Medulla oblongata (tissue), 1 donor: ENCODE results near the gene ANKRD11.
"Not testable (repeated sequence)": the region's sequence is repeated elsewhere in the genome, so short reads cannot be mapped to it uniquely, and the experiment has no call there.

Experiments
- DNase-seq: peaks from one replicate; pipeline ENCODE4 v3.0.0-alpha.2; 2015; ENCODE audit errors: extremely low spot score

Gene ANKRD11

DNA sequence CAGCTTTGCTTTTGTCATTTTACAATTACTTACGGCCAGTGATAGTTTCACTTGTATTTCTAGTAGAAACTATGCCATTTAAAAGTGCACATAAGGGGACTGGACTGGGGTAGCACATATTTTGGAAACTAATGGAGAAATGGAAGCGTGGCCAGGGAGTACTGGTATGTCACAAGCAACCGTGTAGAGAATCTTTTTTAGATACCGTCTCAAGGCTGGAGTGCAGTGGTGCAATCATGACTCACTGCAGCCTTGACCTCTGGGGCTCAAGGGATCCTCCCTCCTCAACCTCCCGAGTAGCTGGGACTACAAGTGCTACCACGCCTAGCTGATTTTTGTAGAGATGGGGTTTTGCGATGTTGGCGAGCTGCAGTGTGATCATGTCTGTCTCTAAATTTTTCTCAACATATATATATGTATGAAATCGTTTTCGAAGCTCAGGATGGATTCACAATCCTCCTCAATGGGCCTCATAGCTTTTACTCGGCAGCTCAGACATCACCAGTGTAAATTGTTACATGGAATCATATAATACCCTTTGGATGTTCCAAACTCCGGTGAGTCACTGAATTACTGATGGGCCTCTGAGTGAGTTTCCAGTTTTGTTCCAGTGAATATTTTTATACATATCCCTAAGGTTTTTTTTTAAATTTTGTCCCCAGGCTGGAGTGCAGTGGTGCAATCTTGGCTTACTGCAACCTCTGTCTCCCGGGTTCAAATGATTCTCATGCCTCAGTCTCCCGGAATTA, 221.2 kb downstream of the ANKRD11 start:
- no peak for DNase-seq

GRCh38 chr16:89268585-89268984, 221.8 kb downstream of the ANKRD11 start:
- no peak for DNase-seq

DNA sequence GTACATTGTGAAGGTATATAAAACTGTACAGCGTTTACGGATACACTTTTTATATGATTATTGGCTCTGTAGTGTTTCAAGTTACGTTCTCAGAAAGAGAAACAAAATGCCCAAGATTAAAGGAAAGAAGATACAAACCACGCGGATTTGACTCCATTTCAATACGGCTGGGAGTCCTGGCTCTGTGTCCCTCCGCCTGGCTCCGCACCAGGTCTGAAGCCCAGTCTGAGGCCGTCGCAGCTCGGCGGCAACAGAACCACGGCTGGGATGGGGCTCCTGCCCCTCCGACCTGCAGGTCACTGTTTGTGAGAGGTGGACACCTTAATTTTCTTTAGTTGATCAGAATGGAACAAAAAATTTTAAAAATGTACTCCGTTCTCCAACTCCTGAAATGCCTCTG, 222.6 kb downstream of the ANKRD11 start:
- DNase-seq, result not testable (repeated sequence)

DNA sequence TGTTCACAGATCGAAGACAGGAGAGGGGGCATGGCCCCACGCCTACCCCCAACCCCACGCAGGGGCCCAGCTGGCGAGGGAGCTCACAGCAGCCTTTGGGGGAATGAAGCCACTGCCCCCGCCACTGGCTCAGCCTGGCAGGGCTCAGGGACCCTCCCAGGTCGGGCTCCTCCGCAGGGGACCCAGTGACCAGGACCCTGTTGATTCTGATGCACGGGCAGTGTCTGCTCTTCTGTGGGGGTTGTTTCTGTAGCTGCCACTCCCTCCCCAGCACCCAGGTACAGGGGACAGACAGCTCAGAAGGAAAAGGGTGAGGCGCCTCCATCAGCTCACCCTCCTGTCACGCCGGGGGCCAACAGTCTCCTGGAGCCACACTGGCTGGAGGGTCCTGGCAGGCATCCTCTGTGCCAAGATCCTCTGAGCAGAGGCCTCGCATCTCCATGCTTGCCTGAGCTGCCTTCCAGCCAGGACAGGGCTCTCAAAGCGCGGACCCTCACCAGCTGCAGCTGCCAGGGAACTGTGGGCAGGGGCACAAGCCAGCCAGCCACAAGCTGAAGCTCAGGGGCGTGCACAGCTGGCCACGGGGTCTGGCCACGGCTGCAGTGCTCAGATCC, 223.7 kb downstream of the ANKRD11 start:
- DNase-seq, result no peak

- no peak for DNase-seq
Observed at GRCh38 chr16:89265647-89266046, 224.7 kb downstream of the ANKRD11 start.

GRCh38 chr16:89264800-89265550, 225.4 kb downstream of the ANKRD11 start:
- no peak for DNase-seq

- DNase-seq, result peak; percentile 75
Observed at GRCh38 chr16:89261691-89262563, 228.4 kb downstream of the ANKRD11 start.

DNA sequence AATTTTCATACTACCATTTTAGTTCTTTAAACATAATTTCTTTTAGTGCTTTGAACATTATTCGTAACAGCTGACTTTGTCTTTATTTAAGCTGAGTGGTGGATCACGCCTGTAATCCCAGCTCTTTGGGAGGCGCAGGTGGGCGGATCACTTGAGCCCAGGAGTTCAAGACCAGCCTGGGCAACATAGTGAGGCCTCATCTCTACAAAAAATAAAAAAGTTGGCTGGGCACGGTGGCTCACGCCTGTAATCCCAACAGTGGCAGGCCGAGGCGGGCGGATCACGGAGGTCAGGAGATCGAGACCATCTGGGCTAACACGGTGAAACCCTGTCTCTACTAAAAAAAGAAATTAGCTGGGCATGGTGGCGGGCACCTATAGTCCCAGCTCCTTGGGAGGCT, 230.5 kb downstream of the ANKRD11 start:
- DNase-seq, result not testable (repeated sequence)

DNA sequence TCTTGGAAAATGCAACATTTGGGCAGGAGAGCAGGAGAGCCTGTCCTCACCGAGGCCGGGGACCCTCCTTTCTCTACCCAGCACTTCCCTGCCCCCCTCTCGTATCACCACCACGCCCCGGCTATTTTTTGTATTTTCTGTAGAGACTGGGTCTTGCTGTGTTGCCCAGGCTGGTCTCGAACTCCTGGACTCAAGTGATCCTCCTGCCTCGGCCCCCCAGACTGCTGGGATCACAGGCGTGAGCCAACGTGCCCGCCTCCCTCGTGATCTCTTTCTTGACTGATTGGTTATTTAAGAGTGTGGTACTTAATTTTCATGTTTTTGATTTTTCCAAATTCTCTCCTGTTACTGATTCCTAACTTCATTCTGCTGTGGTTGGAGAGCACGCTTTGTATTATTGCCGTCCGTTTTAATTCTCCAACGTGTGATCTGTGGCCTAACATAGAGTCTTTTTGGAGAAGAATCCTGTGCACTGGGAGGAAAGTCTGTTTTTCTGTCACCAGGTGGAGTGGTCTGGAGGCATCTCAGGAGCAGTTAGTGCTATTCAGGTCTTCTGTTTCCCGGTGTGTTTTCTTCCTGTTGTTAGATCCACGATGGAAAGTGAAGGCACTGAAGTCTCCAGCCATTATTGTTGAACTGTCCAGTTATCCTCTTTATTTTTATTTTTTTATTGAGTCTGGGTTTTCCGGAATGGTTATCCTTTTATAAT, 232.4 kb downstream of the ANKRD11 start:
- no peak for DNase-seq

- DNase-seq, result no peak
Observed at GRCh38 chr16:89257281-89257731, 233.1 kb downstream of the ANKRD11 start.

DNA sequence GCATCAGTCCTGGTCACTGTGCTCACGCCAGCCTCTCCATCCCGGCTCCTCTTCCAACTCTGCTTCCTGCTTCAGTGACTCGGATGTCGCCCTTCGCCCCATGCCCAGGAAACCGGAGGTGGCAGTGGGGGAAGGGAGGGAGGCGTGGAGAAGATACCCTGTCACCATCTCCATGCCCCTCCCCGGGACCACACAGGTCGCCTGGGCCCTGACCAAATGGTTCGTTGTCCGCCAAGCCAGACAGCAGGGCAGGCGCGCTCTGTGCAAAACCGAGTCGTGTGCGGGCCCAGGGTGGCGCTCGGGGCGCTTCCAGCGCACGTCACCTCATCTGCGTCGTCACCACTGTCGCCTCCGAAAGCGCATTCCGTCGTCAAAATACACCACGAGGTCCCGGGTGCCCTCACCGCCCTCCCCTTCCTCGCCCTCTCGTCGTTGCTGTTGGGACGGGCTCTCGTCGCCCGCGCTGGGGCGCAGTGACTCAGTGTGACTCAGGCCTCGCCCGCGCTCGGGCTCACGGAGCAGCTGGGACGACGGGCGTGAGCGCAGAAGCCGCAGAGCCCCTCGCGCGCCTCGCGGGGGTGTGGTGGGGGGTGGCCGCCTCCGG, 233.6 kb downstream of the ANKRD11 start:
- peak; percentile 46 for DNase-seq

GRCh38 chr16:89253548-89254287, 236.6 kb downstream of the ANKRD11 start:
- no peak for DNase-seq

GRCh38 chr16:89248196-89248982, 242.0 kb downstream of the ANKRD11 start:
- DNase-seq, result no peak

DNA sequence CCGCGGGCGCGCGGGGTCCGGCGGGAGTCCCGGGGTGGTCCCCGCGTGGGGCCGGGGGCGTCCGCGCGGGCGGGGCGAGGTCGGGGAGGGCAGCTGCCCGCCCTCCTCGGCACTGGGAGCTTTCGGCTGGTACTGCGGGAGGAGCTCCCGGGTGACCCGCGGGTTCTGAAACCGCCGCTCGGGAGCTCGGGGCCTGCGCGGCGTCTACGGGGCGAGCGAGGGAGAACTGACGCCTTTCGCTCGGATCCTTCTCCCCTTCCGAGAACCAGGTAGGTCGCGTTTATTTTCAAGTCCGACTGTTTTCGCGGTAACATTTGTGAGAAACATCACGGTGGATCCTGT, 242.7 kb downstream of the ANKRD11 start:
- not testable (repeated sequence) for DNase-seq

GRCh38 chr16:89246903-89247733, 243.2 kb downstream of the ANKRD11 start:
- DNase-seq, result peak; percentile 85

GRCh38 chr16:89246383-89246902, 243.9 kb downstream of the ANKRD11 start:
- DNase-seq, result no peak

DNA sequence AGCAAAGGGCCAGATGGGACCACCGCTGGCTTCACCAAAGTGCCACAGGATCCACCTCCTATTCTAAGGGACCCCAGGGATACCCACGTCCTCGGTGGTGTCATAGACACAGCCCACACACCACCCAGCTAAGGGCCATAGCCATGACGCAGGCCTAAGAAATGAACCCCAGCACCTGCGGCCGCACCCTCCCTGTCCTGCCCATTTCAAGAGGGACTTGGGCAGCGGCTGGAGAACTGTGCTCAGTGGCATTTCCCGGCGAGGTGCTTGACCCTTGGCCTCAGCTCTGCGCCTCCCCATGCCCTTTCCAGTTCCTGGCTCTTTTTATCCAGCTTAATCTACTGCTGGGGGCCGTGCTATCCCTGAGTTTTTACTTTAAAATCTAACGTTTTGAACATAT, 245.6 kb downstream of the ANKRD11 start:
- DNase-seq, result no peak

DNA sequence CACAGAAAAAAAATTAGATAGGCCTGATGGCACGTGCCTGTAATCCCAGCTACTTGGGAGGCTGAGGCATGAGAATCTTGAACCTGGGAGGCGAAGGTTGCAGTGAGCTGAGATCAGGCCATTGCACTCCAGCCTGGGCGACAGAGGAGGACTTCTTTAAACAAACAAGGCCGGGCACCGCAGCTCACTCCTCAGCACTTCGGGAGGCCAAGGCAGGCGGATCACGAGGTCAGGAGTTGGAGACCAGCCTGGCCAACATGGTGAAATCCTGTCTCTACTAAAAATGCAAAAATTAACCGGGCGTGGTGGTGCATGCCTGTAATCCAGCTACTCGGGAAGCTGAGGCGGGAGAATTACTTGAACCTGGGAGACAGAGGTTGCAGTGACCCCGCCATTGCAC, 246.1 kb downstream of the ANKRD11 start:
- DNase-seq, result not testable (repeated sequence)
